Measurements from ENCODE around the gene DAND5. TPM values are rescaled to one million over a fixed set of nuclear protein-coding genes. Genes with fewer than 3 reads are reported as not detected.

DAND5 gene
- total and polyA plus RNA-seq, 9 of the 15 experiments (the other 6 are each of a cell fraction or from before 2014, with no cell fraction given): 0.22 to 0.83 (median 0.60) TPM

GRCh38 chr19:12993562-12993961, 24.2 kb downstream of the DAND5 start (continued):
- TF ChIP-seq CEBPG (CRISPR knock-in tag; IDR thresholded peaks at IDR 0.05) (no peak), CEBPG (tag; conservative IDR thresholded peaks at IDR 0.05 in 1 of 2, IDR thresholded peaks at IDR 0.05 in 1 of 2) (no peak), CTCFL (IDR thresholded peaks at IDR 0.05; ENCODE audit: borderline replicate concordance, insufficient read depth, low read depth, low read length, poor library complexity, severe bottlenecking) (no peak), ARID3B (CRISPR knock-in tag; IDR thresholded peaks at IDR 0.05; ENCODE audit: borderline replicate concordance) (no peak), PML (IDR thresholded peaks at IDR 0.05; ENCODE audit: low read length) (no peak), CREBBP (IDR thresholded peaks at IDR 0.05; ENCODE audit: low read depth, low read length) (no peak), ZNF668 (CRISPR knock-in tag; IDR thresholded peaks at IDR 0.05) (no peak), MEF2A (IDR thresholded peaks at IDR 0.05; ENCODE audit: control insufficient read depth, low read depth, low read length) (no peak)

Measured in K562 (cell line).